ENCODE measurements around the gene MTF2.
"Not testable (repeated sequence)": the region's sequence is repeated elsewhere in the genome, so short reads cannot be mapped to it uniquely, and the experiment has no call there.

The MTF2 gene

GRCh38 chr1:93078986-93079654 lies at the start of gene MTF2:
Gene MTF2 (plus strand): TSS chr1:93079283. CDS start chr1:93079527, 244 bp downstream.
- peak; percentile 90 for DNase-seq

- peak; percentile 10 for DNase-seq
Measured at GRCh38 chr1:93029317-93029716, 49.8 kb upstream of the MTF2 start.

- not testable (repeated sequence) for DNase-seq
Measured at GRCh38 chr1:93030191-93030590, 48.9 kb upstream of the MTF2 start.

- DNase-seq, result no peak
Measured at GRCh38 chr1:93031711-93032110, 47.4 kb upstream of the MTF2 start.

- DNase-seq, result no peak
Measured at GRCh38 chr1:93033029-93033428, 46.1 kb upstream of the MTF2 start.

- DNase-seq, result no peak
Measured at GRCh38 chr1:93033785-93034184, 45.3 kb upstream of the MTF2 start.

GRCh38 chr1:93034397-93034796 lies 44.7 kb upstream of the MTF2 start:
- DNase-seq, result no peak

GRCh38 chr1:93036672-93037071 lies 42.4 kb upstream of the MTF2 start:
- DNase-seq, result no peak

- DNase-seq, result no peak
Measured at GRCh38 chr1:93042187-93043056, 36.7 kb upstream of the MTF2 start.

- DNase-seq, result no peak
Measured at GRCh38 chr1:93043057-93043557, 36.0 kb upstream of the MTF2 start.

GRCh38 chr1:93047618-93048017 lies 31.5 kb upstream of the MTF2 start:
- DNase-seq, result no peak

- DNase-seq, result no peak
Measured at GRCh38 chr1:93051961-93052360, 27.1 kb upstream of the MTF2 start.

- DNase-seq, result no peak
Measured at GRCh38 chr1:93056214-93056613, 22.9 kb upstream of the MTF2 start.

GRCh38 chr1:93056649-93057048 lies 22.4 kb upstream of the MTF2 start:
- DNase-seq, result no peak

- DNase-seq, result peak; percentile 31
Measured at GRCh38 chr1:93061895-93062792, 16.9 kb upstream of the MTF2 start.

GRCh38 chr1:93076268-93076667 lies 2.8 kb upstream of the MTF2 start:
- no peak for DNase-seq

GRCh38 chr1:93078203-93078602 lies 880 bp upstream of the MTF2 start:
- no peak for DNase-seq

GRCh38 chr1:93078638-93078985 lies 471 bp upstream of the MTF2 start:
- no peak for DNase-seq

- peak; percentile 2 for DNase-seq
Measured at GRCh38 chr1:93079685-93080141, 630 bp downstream of the MTF2 start.

GRCh38 chr1:93080179-93080823 lies 1.2 kb downstream of the MTF2 start:
- DNase-seq, result no peak

- DNase-seq, result no peak
Measured at GRCh38 chr1:93081716-93082115, 2.6 kb downstream of the MTF2 start.

GRCh38 chr1:93082313-93082712 lies 3.2 kb downstream of the MTF2 start:
- DNase-seq, result no peak

All from activated CD4-positive, alpha-beta T cell treated with anti-CD3 and anti-CD28 coated beads, Interleukin-2, amount 50 U/mL, for 1 hour (primary cell).